LHCN-M2 (cell line): Measurements from ENCODE around the gene RANBP17. TPM values are rescaled to one million over a fixed set of nuclear protein-coding genes. Genes with fewer than 3 reads are reported as not detected.
"Not testable (repeated sequence)": the region's sequence is repeated elsewhere in the genome, so short reads cannot be mapped to it uniquely, and the experiment has no call there.

Experiments used
- DNase-seq: peaks from one replicate; pipeline ENCODE4 v3.0.0-alpha.2; 2012; ENCODE audit warnings: low read depth
- total RNA-seq: library from RNA; depleted of rRNA; stranded (reverse); fragments of >200 nt; gene quantifications from 2 replicates; pipeline ENCODE4 v1.2.3, GENCODE V29; 2014

The RANBP17 gene
- total RNA-seq, 1 experiment from 2014 or later, result 0.86 TPM

- no peak for DNase-seq
Observed at GRCh38 chr5:170941788-170942187, 80.0 kb downstream of the RANBP17 start.

DNA sequence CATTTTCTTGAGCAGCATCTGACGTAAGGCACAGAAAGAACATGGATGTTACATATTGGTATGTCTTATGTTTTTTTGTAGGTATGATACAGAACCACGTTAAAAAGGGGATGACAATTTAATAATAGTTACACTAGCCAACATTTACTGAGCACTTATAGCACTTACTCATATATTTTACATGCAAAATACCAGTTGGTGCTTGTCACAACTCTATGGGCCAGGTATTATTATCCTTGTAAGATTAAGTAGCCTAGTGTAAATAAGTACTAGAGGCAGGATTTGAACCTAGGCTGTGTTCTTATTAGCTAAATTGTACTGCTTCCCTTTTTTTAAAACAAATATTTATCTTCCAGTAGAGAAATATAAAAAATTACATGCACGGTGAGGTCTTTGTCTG is 83.5 kb downstream of the RANBP17 start:
- DNase-seq, result no peak

DNA sequence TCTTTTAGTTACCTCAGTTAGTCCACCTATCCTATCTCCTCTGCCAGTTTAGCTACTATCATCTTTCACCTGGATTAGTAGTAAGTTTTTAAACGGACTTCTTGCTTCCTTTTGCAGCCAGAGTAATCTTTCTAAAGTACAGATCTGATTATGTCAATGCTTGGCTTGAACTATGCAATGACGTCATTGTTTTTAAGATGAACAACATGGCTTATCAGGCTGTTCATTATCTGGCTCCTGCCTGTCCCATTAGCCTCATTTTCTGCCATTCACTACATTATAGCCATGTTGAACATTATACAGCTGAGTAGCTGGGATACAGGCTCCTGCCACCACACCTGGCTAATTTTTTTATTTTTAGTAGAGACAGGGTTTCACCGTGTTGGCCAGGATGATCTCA is 98.7 kb downstream of the RANBP17 start:
- DNase-seq, result no peak

- DNase-seq, result no peak
Observed at GRCh38 chr5:170963521-170963920, 101.7 kb downstream of the RANBP17 start.

DNA sequence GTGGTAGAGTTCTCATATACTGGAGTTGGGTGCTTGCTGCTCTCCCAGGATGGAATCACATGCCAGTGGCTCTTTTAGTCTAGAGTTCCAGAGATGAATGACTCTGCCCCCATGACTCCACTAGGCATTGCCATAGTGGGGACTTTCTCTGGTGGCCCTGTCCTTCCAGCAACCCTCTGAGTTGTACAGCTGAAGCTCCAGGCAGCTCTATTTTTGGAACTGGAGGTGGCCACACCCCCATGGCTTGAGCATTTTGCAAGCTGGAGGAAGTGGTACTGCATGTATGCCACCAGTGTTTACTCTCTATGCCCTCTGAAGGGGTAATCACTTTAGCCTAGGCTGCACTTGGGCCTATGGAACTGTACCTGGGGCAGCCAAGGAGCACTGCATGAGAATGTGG is 112.6 kb downstream of the RANBP17 start:
- DNase-seq, result no peak

GRCh38 chr5:170980261-170980660 is 118.4 kb downstream of the RANBP17 start:
- not testable (repeated sequence) for DNase-seq

- no peak for DNase-seq
Observed at GRCh38 chr5:170985486-170985885, 123.7 kb downstream of the RANBP17 start.

- DNase-seq, result peak; percentile 0
Observed at GRCh38 chr5:170986598-170986997, 124.8 kb downstream of the RANBP17 start.

DNA sequence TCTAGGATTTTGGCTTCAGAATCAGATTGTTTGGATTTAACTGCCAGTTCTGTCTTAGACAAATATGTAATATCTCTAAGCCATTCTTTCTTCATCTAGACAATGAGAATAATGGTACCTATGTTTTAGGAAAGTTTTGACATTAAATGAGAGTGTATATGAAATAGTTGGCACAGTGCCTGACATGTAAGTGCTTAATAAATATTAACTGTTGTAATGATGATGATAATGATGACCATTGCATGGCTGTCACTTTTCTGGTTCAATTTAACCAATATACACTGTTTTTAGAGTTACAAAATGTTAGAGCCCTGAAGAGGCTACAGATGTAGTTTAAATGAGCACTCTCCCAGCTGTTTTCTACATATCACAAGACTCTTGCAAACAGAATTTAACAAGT is 131.7 kb downstream of the RANBP17 start:
- no peak for DNase-seq

DNA sequence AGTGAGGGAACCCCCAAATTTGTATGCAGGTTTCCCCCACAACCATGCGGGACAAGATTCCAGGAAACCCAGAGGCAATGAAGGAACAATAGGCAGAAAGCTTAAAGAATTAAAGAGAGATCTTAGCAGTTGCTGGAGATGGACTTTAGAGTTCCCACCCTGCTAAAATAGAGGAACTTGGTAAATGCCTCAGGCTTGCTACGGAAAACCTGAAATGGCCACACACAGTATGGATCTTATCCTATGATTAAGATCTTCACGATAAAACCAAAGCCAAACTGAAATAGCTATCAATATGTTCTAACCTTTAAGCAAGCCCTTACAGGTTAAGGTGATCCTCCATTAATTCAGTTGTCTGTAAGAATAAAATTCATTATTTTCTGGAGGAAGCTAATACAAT is 148.3 kb downstream of the RANBP17 start:
- DNase-seq, result no peak

GRCh38 chr5:171010816-171011215 is 149.0 kb downstream of the RANBP17 start:
- no peak for DNase-seq

GRCh38 chr5:171023508-171023907 is 161.7 kb downstream of the RANBP17 start:
- no peak for DNase-seq

- no peak for DNase-seq
Observed at GRCh38 chr5:171024084-171024483, 162.3 kb downstream of the RANBP17 start.

DNA sequence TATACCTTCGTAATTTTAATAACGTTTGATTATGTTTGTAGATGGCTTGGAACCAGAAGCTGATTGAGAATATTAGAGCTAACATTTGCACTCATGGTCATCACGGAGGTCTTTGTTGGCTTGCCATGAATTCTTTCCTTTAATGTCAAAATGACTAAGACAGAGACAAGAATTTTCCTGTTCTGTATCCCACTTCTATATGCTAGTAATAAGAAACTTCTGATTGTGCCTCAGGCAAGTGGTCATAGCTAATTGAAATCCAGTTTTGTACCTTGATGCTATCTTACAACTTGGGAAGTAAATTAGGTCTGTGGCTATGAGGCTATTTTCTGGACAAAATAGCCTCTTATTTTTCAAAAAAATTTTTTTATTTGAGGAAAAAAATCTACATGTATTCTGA is 167.6 kb downstream of the RANBP17 start:
- DNase-seq, result no peak

DNA sequence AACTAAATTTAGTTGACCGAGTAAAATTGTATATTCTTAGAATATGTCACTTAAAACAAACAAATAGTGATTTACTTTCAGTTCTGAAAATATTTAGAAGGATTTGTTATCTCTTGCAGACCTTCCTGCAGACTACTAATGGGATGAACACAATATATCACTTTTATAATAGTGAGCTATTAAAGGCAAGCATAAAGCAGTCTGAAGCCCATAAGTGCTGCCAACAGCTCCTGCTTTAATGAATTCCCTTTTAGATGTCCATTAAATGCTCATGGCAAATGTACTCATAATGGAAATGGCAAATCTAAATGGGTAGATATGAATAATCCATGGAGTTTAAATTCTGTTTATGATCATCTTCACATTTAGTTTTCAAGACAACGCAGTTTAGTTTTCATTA is 170.2 kb downstream of the RANBP17 start:
- DNase-seq, result no peak

GRCh38 chr5:171032435-171032973 is 170.7 kb downstream of the RANBP17 start:
- no peak for DNase-seq

DNA sequence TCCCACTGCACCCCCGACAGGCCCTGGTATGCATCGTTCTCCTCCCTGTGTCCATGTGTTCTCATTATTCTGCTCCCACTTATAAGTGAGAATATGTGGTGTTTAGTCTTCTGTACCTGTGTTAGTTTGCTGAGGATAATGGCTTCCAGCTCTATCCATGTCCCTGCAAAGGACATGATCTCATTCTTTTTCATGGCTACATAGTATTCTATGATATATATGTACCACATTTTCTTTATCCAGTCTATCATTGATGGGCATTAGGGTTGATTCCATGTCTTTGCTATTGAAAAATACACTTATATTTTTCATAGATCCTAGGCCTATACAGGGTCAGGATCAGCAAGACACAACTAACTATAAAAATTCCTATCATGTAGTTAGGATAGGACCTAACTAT is 180.1 kb downstream of the RANBP17 start:
- not testable (repeated sequence) for DNase-seq

- DNase-seq, result no peak
Observed at GRCh38 chr5:171050916-171051315, 189.1 kb downstream of the RANBP17 start.

DNA sequence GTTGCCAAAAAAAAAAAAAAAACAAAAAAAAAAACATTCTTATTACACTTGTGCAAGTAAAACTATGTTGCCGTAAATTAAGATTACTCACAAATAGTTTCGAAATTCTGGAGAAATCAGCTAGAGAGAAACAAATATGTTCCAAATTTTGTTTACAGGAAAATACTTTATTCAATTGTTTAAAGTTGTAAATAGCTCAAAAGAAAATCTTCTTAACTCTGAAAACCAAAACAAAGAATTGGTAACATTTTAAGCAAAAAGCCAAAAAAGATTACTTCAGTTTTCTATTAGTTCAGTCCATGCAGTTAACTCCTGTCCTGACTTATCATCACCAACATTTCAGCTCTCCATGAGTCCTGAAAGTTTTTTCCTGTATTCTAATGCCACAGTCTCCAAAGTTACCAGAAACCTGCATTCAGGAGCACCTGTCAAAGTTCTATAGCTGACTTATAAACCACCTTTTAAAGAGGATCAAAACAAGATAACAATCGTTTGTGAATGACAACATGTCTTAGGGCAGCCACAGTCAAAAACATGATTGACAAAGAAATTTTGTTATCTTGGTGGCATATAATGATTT is 194.1 kb downstream of the RANBP17 start:
- peak; percentile 1 for DNase-seq

DNA sequence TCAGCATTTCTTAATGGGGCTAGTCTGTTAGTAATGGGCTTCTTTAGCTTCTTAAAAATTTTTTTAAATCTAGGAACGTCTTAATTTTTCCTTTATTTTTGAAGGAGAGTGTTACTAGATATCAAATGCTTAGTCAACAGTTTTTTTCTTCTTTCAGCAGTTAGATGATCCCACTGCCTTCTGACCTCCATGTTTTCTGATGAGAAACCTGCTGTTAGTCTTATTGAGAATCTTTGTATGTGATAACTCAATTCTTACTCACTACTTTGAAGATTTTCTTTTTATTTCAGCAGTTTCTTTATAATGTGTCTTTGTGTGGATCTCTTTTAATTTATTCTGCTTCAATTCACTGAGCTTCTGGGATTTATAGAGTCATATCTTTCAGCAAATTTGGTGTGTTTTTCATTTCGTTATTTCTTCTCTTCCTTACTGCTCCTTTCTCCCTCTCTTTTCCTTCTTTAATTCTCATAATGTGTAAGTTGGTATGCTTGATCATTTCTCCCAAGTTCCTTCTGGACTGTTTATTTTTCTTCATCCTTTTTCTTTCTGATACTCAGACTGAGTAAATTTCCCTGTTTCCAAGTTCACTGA is 205.8 kb downstream of the RANBP17 start:
- no peak for DNase-seq

DNA sequence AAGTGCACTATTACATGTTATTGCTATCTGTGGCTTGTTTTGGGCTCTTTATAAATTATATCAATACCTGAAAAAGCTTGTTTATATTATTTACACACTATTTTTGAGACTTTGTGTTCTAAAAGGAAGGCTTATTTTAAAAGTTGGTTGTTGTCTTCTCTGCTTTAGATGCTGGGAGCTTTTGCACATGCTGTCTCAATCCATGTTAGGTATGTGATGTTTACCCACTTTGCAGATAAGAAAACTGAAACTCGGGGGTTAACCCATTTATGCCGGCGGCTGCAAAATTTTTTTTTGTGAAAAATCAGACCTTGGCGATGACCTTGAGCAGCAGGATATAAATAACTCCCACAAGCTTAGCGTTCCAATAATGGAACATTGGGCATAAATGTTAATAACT is 212.9 kb downstream of the RANBP17 start:
- DNase-seq, result no peak

DNA sequence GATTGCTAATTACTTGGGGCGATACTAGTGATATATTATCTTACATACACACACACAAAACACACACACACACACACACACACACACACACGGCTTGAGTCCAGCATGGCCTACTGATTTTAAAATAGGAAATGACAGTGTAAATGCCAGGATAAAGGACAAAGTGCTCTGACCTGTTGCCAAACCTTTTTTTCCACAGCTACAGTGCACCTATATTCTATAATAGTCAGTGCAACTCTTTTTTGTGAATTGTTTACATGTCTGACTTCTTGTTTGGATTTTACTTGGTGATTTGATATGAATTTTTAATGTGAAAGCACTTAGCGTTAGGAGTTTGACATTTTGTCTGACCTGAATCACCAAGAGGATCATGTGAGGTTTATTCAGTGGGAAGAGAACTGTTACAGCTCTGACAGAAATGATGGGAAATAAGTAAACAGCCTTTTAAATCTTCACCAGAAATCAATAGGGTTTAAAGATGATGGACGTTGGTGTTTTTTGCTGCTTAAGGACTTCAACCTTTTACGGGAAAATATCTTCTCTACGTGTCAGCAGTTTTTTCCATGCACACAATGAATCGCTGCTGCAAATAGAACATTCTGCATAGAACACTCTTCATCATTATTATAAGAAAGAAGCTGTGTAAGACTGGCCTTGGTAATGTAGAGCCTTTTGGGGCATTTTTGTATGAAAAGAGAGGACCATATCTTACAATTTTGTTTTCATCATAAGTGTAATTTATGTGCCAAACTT is 218.5 kb downstream of the RANBP17 start:
- DNase-seq, result no peak

- DNase-seq, result no peak
Observed at GRCh38 chr5:171081319-171081718, 219.5 kb downstream of the RANBP17 start.
